Measurements from ENCODE around the gene IKBKE. TPM values are rescaled to one million over a fixed set of nuclear protein-coding genes. Genes with fewer than 3 reads are reported as not detected.

IKBKE gene
- total RNA-seq = 10 to 100 TPM in 3 of 4 donors, 1 to 10 TPM in 1; 5.7 to 27.0 (median 17.4) TPM

DNA sequence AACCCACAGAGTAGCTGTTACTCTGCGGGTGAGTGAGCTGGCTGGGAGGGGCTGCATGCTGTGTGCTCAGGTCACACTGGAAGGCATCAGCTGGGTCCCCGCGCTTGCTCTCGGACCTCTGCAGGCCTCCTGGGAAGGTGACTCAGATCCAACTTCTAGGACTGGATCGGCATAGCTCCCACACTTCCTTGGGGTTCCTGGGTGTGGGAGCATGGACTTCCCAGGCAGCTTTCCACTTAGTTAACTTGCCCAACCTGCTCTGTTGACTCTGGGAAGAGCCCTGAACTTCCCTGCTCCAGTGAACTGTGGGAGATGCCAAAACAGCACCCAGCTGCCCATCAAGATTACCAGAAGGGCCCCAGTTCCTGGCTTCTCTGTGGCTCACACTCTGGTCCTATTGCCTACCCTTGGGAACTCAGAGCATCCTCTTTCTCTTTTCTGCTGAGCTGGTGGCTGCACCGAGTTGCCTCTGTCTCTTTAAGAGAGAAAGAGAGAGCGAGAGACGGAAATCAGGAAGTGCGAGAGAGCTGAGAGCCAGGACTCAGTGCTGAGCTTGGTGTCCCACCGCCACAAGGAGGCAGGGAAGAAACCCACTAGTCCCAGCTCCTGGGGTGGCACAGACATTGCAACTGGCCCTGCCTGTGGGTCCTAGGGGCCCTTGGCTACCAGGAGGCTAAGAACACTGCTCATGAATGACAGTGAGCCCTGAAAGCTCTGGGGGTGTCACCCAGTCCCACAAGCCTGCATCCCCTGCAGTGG lies at the start of gene IKBKE:
Gene IKBKE, plus strand, starts transcription at position 544 of the 759 bp plus-strand sequence. CDS start 2,752 bp downstream, outside the sequence.
- TF ChIP-seq POLR2AphosphoS5 (IDR thresholded peaks at IDR 0.05) = no peak
- TF ChIP-seq, protein P1, sequence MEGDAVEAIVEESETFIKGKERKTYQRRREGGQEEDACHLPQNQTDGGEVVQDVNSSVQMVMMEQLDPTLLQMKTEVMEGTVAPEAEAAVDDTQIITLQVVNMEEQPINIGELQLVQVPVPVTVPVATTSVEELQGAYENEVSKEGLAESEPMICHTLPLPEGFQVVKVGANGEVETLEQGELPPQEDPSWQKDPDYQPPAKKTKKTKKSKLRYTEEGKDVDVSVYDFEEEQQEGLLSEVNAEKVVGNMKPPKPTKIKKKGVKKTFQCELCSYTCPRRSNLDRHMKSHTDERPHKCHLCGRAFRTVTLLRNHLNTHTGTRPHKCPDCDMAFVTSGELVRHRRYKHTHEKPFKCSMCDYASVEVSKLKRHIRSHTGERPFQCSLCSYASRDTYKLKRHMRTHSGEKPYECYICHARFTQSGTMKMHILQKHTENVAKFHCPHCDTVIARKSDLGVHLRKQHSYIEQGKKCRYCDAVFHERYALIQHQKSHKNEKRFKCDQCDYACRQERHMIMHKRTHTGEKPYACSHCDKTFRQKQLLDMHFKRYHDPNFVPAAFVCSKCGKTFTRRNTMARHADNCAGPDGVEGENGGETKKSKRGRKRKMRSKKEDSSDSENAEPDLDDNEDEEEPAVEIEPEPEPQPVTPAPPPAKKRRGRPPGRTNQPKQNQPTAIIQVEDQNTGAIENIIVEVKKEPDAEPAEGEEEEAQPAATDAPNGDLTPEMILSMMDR (IDR thresholded peaks at IDR 0.05) = peak in 1 of 2 donors; percentile 28
- peaks cover 13% of the 10 kb centered on the region for H3K36me3 ChIP-seq
- 13% methylated on average over 9 of the region's 10 CpGs for WGBS
- no peak for DNase-seq (ENCODE audit: low spot score in 2 of 2)
- peaks cover 39% of the 10 kb centered on the region for H3K4me1 ChIP-seq
- H3K27me3 ChIP-seq = no peaks in the 10 kb centered on the region
- H3K4me3 ChIP-seq = peak within 1 kb of the TSS; percentile 58
- peak within 1 kb of the TSS; percentile 71 for H3K27ac ChIP-seq
- no peaks in the 10 kb centered on the region for H3K9me3 ChIP-seq

DNA sequence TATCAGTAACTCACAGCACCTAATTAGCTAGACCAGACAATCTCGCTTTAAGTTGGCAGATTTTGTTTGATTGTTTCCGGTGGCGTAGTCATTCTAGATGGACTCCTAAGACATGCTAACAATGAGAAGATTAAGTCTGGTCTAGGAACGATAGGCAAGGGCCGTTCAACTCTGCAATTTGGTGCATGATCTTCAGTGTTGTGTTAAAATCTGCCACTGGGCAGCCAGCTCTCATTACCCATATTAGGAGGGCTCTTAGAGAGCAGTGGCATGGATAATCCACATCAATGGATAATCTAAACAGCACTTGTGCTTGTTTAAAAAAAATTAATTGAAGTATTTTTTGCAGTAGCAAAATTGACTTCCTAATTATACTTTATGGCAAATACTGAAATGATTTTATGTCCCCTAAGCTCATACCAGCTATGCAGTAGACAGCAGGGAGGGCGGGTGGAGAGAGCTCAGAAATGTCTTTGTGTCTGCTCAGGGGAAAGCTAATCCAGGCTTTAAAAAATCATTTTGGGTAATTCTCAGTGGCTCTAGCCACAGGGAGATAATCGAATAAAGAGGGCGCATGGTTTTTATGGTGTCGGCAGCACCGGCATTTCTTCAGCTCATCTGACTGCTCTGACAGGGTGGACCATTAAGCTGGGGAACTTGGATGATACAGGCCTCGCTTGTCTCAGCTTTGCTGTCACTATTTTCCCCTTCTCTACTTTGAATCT lies 48.5 kb upstream of the IKBKE start:
- 91% methylated on average over 11 of the region's 11 CpGs for WGBS
- no peak for DNase-seq (ENCODE audit: low spot score in 2 of 2)
- Histone ChIP-seq H3K4me3 (no peak overlapping the region), H3K27ac (no peak overlapping the region), H3K4me1 (no peaks in the 10 kb centered on the region), H3K36me3 (peaks cover 55% of the 10 kb centered on the region), H3K9me3 (no peaks in the 10 kb centered on the region), H3K27me3 (no peaks in the 10 kb centered on the region)
- TF ChIP-seq, protein P1 (IDR thresholded peaks at IDR 0.05) = no peak
- TF ChIP-seq POLR2A (IDR thresholded peaks at IDR 0.05) (no peak), EP300 (IDR thresholded peaks at IDR 0.05) (no peak), POLR2AphosphoS5 (IDR thresholded peaks at IDR 0.05) (no peak)

DNA sequence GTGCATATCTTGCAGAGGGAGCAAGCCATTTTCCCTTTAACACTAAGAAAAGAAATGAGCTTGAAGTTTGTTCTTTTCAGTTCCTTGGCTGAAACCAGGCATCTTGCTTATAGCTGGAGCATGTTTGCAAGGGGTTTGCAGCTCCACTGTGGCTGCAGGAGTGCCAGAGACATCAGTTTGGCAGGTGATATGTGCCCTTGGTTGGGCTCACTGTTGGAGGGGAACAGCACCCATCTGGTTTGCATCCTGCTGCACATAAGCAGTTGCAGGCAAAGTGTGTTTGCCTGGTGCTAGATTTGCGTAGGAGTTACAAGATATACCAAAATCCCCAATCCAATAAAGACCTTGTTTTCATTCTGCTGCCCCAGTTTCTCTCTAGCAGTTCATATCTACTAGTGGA lies 47.8 kb upstream of the IKBKE start:
- WGBS = 83% methylated on average over 1 of the region's 1 CpG
- H3K9me3 ChIP-seq = no peaks in the 10 kb centered on the region
- no peak overlapping the region for H3K27ac ChIP-seq
- no peaks in the 10 kb centered on the region for H3K4me1 ChIP-seq
- H3K4me3 ChIP-seq = no peak overlapping the region
- no peaks in the 10 kb centered on the region for H3K27me3 ChIP-seq
- no peak for TF ChIP-seq POLR2A (IDR thresholded peaks at IDR 0.05)
- no peak for TF ChIP-seq POLR2AphosphoS5 (IDR thresholded peaks at IDR 0.05)
- TF ChIP-seq EP300 (IDR thresholded peaks at IDR 0.05) = no peak
- TF ChIP-seq, protein P1 (IDR thresholded peaks at IDR 0.05) = no peak
- DNase-seq (ENCODE audit: low spot score in 2 of 2) = no peak
- peaks cover 59% of the 10 kb centered on the region for H3K36me3 ChIP-seq

DNA sequence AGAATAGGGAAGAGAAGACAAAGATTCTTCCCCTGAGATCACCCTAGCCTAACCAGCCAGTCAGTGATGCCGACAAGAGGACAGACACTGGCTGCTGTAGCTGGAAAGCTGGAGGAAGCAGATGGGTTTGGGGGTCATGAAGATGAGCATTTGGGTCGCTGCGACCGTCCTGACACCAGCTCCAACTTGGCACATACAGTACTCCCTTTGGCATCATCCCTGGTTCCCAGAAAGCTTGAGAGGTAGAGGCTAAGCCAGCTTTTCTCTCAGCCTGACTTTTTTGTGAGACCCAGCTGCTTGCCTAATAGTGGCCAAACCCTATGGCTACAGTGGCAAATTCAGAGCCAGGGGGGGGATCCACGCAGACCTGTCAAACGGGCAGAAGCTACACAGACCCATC lies 43.0 kb upstream of the IKBKE start:
- Histone ChIP-seq H3K9me3 (no peaks in the 10 kb centered on the region), H3K36me3 (peaks cover 59% of the 10 kb centered on the region), H3K4me3 (no peak overlapping the region), H3K27ac (no peak overlapping the region), H3K4me1 (no peaks in the 10 kb centered on the region), H3K27me3 (no peaks in the 10 kb centered on the region)
- DNase-seq (ENCODE audit: low spot score in 2 of 2) = no peak
- 97% methylated on average over 6 of the region's 6 CpGs for WGBS
- TF ChIP-seq POLR2AphosphoS5 (IDR thresholded peaks at IDR 0.05) (no peak), EP300 (IDR thresholded peaks at IDR 0.05) (no peak), POLR2A (IDR thresholded peaks at IDR 0.05) (no peak)
- TF ChIP-seq, protein P1 (IDR thresholded peaks at IDR 0.05) = no peak

DNA sequence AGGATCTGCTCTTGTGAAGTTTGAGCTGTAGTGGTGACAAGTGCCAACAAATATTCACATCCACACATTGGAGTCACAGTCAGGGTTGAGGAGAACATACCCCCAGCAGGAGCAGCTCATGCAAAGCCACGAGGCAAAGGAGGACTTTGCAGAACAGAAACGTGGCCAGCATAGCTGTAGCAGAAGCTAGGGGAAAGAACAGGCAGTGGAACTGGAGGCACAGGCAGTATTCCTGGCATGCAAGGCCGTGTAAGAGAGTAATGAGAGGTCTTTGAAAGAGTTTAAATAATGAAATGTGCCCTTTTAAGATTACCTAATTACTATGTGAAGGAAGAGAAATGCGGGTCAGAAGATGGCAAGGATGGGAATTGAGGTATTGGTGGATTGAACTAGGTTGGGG lies 40.9 kb upstream of the IKBKE start:
- H3K27ac ChIP-seq = no peak overlapping the region
- no peaks in the 10 kb centered on the region for H3K4me1 ChIP-seq
- no peak for DNase-seq (ENCODE audit: low spot score in 2 of 2)
- H3K36me3 ChIP-seq = peaks cover 43% of the 10 kb centered on the region
- no peaks in the 10 kb centered on the region for H3K9me3 ChIP-seq
- whole genome bisulfite sequencing = 89% methylated on average over 4 of the region's 4 CpGs
- TF ChIP-seq, protein P1 (IDR thresholded peaks at IDR 0.05) = no peak
- TF ChIP-seq EP300 (IDR thresholded peaks at IDR 0.05) = no peak
- TF ChIP-seq POLR2AphosphoS5 (IDR thresholded peaks at IDR 0.05) = no peak
- no peak for TF ChIP-seq POLR2A (IDR thresholded peaks at IDR 0.05)
- H3K4me3 ChIP-seq = no peak overlapping the region
- H3K27me3 ChIP-seq = no peaks in the 10 kb centered on the region

Data from suprapubic skin (tissue), 4 donors.